ENCODE measurements around the gene EBP.

GRCh38 chrX:48512371-48512935 is 9.2 kb upstream of the EBP start:
- no peak for TF ChIP-seq CTCF (IDR thresholded peaks at IDR 0.05; ENCODE audit: insufficient read depth, low read length)
- TF ChIP-seq GABPA (IDR thresholded peaks at IDR 0.05; ENCODE audit: low read depth) = no peak
- TF ChIP-seq POLR2AphosphoS5 (IDR thresholded peaks at IDR 0.05; ENCODE audit: low read depth) = no peak

Measured in HL-60 (cell line).